ENCODE data around the gene DHX40. TPM values are rescaled to one million over a fixed set of nuclear protein-coding genes. Genes with fewer than 3 reads are reported as not detected.
"Not testable (repeated sequence)": the region's sequence is repeated elsewhere in the genome, so short reads cannot be mapped to it uniquely, and the experiment has no call there.

DHX40 gene
- polyA plus RNA-seq (ENCODE audit: insufficient read length) = 30.4 TPM

- DNase-seq = peak; percentile 94
Measured at GRCh38 chr17:59565171-59565958, at the start of gene DHX40. TSS of gene DHX40 (plus strand) at chr17:59565610. CDS start at chr17:59565672, 62 bp downstream.

GRCh38 chr17:59516451-59516850 is 49.0 kb upstream of the DHX40 start:
- DNase-seq = no peak

- DNase-seq = no peak
Measured at GRCh38 chr17:59519132-59519531, 46.3 kb upstream of the DHX40 start.

- no peak for DNase-seq
Measured at GRCh38 chr17:59520251-59520650, 45.2 kb upstream of the DHX40 start.

GRCh38 chr17:59521465-59522126 is 43.8 kb upstream of the DHX40 start:
- peak; percentile 43 for DNase-seq

- not testable (repeated sequence) for DNase-seq
Measured at GRCh38 chr17:59524930-59525329, 40.5 kb upstream of the DHX40 start.

GRCh38 chr17:59525668-59526067 is 39.7 kb upstream of the DHX40 start:
- no peak for DNase-seq

- DNase-seq = no peak
Measured at GRCh38 chr17:59526451-59526850, 39.0 kb upstream of the DHX40 start.

- DNase-seq = no peak
Measured at GRCh38 chr17:59527325-59527917, 38.0 kb upstream of the DHX40 start.

- no peak for DNase-seq
Measured at GRCh38 chr17:59527931-59528330, 37.5 kb upstream of the DHX40 start.

- no peak for DNase-seq
Measured at GRCh38 chr17:59530531-59530930, 34.9 kb upstream of the DHX40 start.

- no peak for DNase-seq
Measured at GRCh38 chr17:59533694-59534093, 31.7 kb upstream of the DHX40 start.

- no peak for DNase-seq
Measured at GRCh38 chr17:59534583-59534982, 30.8 kb upstream of the DHX40 start.

- DNase-seq = no peak
Measured at GRCh38 chr17:59538195-59538909, 27.1 kb upstream of the DHX40 start.

- DNase-seq = no peak
Measured at GRCh38 chr17:59542960-59543635, 22.3 kb upstream of the DHX40 start.

- no peak for DNase-seq
Measured at GRCh38 chr17:59545942-59546341, 19.5 kb upstream of the DHX40 start.

GRCh38 chr17:59547131-59547915 is 18.1 kb upstream of the DHX40 start:
- DNase-seq = no peak

- not testable (repeated sequence) for DNase-seq
Measured at GRCh38 chr17:59548985-59549384, 16.4 kb upstream of the DHX40 start.

- DNase-seq = no peak
Measured at GRCh38 chr17:59550703-59551102, 14.7 kb upstream of the DHX40 start.

GRCh38 chr17:59558039-59558438 is 7.4 kb upstream of the DHX40 start:
- DNase-seq = no peak

- DNase-seq = no peak
Measured at GRCh38 chr17:59558953-59559352, 6.5 kb upstream of the DHX40 start.

- DNase-seq = no peak
Measured at GRCh38 chr17:59561042-59561441, 4.4 kb upstream of the DHX40 start.
